ENCODE measurements around the gene PTPN6.

Gene PTPN6

GRCh38 chr12:6975297-6976032 is 24.3 kb downstream of the PTPN6 start:
- CTCF ChIA-PET = interaction anchor here (1.1 kb wide), 1 partner anchor 9 kb away, joined by 4 read pairs; no protein-coding TSS in a partner anchor
- POLR2A ChIA-PET = interaction anchor here (0.8 to 2.8 kb wide), 4 partner anchors 8 to 37 kb away, joined by 3 to 20 read pairs (median 9); partner anchors contain the start of genes C12orf57 and RNU7-1
- TF ChIP-seq FOXA1 (IDR thresholded peaks at IDR 0.05) (no peak), NFRKB (IDR thresholded peaks at IDR 0.05) (no peak), L3MBTL2 (conservative IDR thresholded peaks at IDR 0.05) (no peak), FOXM1 (IDR thresholded peaks at IDR 0.05; ENCODE audit: borderline replicate concordance) (no peak)
- TF ChIP-seq, protein P1, sequence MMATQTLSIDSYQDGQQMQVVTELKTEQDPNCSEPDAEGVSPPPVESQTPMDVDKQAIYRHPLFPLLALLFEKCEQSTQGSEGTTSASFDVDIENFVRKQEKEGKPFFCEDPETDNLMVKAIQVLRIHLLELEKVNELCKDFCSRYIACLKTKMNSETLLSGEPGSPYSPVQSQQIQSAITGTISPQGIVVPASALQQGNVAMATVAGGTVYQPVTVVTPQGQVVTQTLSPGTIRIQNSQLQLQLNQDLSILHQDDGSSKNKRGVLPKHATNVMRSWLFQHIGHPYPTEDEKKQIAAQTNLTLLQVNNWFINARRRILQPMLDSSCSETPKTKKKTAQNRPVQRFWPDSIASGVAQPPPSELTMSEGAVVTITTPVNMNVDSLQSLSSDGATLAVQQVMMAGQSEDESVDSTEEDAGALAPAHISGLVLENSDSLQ (IDR thresholded peaks at IDR 0.05) = no peak

GRCh38 chr12:6977653-6978052 is 26.5 kb downstream of the PTPN6 start:
- ChIA-PET POLR2A (interaction anchor here (1.4 to 1.8 kb wide), 2 partner anchors 16 to 33 kb away, joined by 5 read pairs; no protein-coding TSS in a partner anchor), CTCF (interaction anchor here (0.6 to 1.5 kb wide), 4 partner anchors 13 to 131 kb away, joined by 3 to 5 read pairs (median 4); no protein-coding TSS in a partner anchor)
- no peak for DNase-seq (ENCODE audit: extremely low spot score)
- TF ChIP-seq FOXK2 (IDR thresholded peaks at IDR 0.05) (no peak), L3MBTL2 (conservative IDR thresholded peaks at IDR 0.05) (no peak), HDGF (IDR thresholded peaks at IDR 0.05; ENCODE audit: borderline replicate concordance) (no peak), FOXA1 (IDR thresholded peaks at IDR 0.05) (no peak), SUZ12 (IDR thresholded peaks at IDR 0.05) (no peak), ELF4 (IDR thresholded peaks at IDR 0.05) (no peak), BHLHE40 (IDR thresholded peaks at IDR 0.05; ENCODE audit: borderline replicate concordance) (no peak), CTBP1 (IDR thresholded peaks at IDR 0.05; ENCODE audit: borderline replicate concordance) (no peak), ARNT (IDR thresholded peaks at IDR 0.05) (no peak), TARDBP (IDR thresholded peaks at IDR 0.05) (no peak), ZNF384 (IDR thresholded peaks at IDR 0.05) (no peak), LEF1 (IDR thresholded peaks at IDR 0.05; ENCODE audit: borderline replicate concordance) (no peak), SP1 (IDR thresholded peaks at IDR 0.05) (no peak), FOXM1 (IDR thresholded peaks at IDR 0.05; ENCODE audit: borderline replicate concordance) (no peak)
- TF ChIP-seq, protein P1 (IDR thresholded peaks at IDR 0.05) = no peak

More at GRCh38 chr12:6975297-6976032, 24.3 kb downstream of the PTPN6 start:
- DNase-seq (ENCODE audit: extremely low spot score) = no peak

- ChIA-PET CTCF (interaction anchor here (0.6 to 0.9 kb wide), 3 partner anchors 13 to 130 kb away, joined by 3 to 5 read pairs (median 4); no protein-coding TSS in a partner anchor), POLR2A (interaction anchor here (1.4 to 1.8 kb wide), 2 partner anchors 17 to 34 kb away, joined by 5 read pairs; no protein-coding TSS in a partner anchor)
- TF ChIP-seq, protein P1 (IDR thresholded peaks at IDR 0.05) = no peak
- TF ChIP-seq FOXK2 (IDR thresholded peaks at IDR 0.05) = no peak
- TF ChIP-seq TARDBP (IDR thresholded peaks at IDR 0.05) = no peak
- no peak for TF ChIP-seq FOXM1 (IDR thresholded peaks at IDR 0.05; ENCODE audit: borderline replicate concordance)
- TF ChIP-seq HDGF (IDR thresholded peaks at IDR 0.05; ENCODE audit: borderline replicate concordance) = no peak
- TF ChIP-seq NFRKB (IDR thresholded peaks at IDR 0.05) = no peak
- TF ChIP-seq LEF1 (IDR thresholded peaks at IDR 0.05; ENCODE audit: borderline replicate concordance) = no peak
- no peak for TF ChIP-seq ZNF384 (IDR thresholded peaks at IDR 0.05)
- no peak for TF ChIP-seq ARNT (IDR thresholded peaks at IDR 0.05)
- TF ChIP-seq L3MBTL2 (conservative IDR thresholded peaks at IDR 0.05) = no peak
- no peak for TF ChIP-seq BHLHE40 (IDR thresholded peaks at IDR 0.05; ENCODE audit: borderline replicate concordance)
- no peak for TF ChIP-seq SP1 (IDR thresholded peaks at IDR 0.05)
- TF ChIP-seq ELF4 (IDR thresholded peaks at IDR 0.05) = no peak
- no peak for TF ChIP-seq FOXA1 (IDR thresholded peaks at IDR 0.05)
- TF ChIP-seq CTBP1 (IDR thresholded peaks at IDR 0.05; ENCODE audit: borderline replicate concordance) = no peak
- no peak for TF ChIP-seq SUZ12 (IDR thresholded peaks at IDR 0.05)
- no peak for DNase-seq (ENCODE audit: extremely low spot score)
Measured at GRCh38 chr12:6978188-6978587, 27.0 kb downstream of the PTPN6 start.

DNA sequence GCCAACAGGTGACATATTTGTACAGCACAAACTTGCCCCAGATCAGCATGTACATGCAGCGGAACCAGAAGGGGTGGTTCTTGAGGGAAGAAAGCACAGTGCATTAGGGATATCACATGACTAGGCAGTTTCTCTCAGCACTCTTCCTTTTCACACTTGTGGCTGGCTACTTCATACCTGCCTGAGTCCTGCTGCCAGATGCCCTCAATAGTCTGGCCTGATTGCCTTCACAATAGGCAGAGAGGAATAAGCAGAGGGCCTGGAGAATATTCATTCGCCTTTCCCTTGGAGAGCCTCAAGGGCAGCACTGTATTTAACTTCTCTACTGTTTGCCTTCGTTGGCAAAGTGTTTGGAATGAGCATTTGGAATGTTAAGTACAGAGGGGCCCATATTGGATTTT is 27.5 kb downstream of the PTPN6 start:
- DNase-seq (ENCODE audit: extremely low spot score) = no peak
- TF ChIP-seq TARDBP (IDR thresholded peaks at IDR 0.05) (no peak), LEF1 (IDR thresholded peaks at IDR 0.05; ENCODE audit: borderline replicate concordance) (no peak), CTBP1 (IDR thresholded peaks at IDR 0.05; ENCODE audit: borderline replicate concordance) (no peak), SUZ12 (IDR thresholded peaks at IDR 0.05) (no peak), FOXK2 (IDR thresholded peaks at IDR 0.05) (no peak), L3MBTL2 (conservative IDR thresholded peaks at IDR 0.05) (no peak), FOXA1 (IDR thresholded peaks at IDR 0.05) (no peak), ELF4 (IDR thresholded peaks at IDR 0.05) (no peak), BHLHE40 (IDR thresholded peaks at IDR 0.05; ENCODE audit: borderline replicate concordance) (no peak), ARNT (IDR thresholded peaks at IDR 0.05) (no peak), SP1 (IDR thresholded peaks at IDR 0.05) (no peak), ZNF384 (IDR thresholded peaks at IDR 0.05) (no peak)
- TF ChIP-seq, protein P1 (IDR thresholded peaks at IDR 0.05) = no peak
- ChIA-PET CTCF (interaction anchor here (0.9 kb wide), 1 partner anchor 14 kb away, joined by 3 read pairs; no protein-coding TSS in a partner anchor), POLR2A (interaction anchor here (1.0 to 1.8 kb wide), 3 partner anchors 13 to 34 kb away, joined by 3 to 5 read pairs (median 5); no protein-coding TSS in a partner anchor)

GRCh38 chr12:6979021-6979420 is 27.9 kb downstream of the PTPN6 start:
- ChIA-PET POLR2A (interaction anchor here (1.0 to 1.8 kb wide), 2 partner anchors 12 to 17 kb away, joined by 3 to 5 read pairs; no protein-coding TSS in a partner anchor), CTCF (no interaction called here)
- no peak for TF ChIP-seq FOXK2 (IDR thresholded peaks at IDR 0.05)
- TF ChIP-seq LEF1 (IDR thresholded peaks at IDR 0.05; ENCODE audit: borderline replicate concordance) = no peak
- TF ChIP-seq ARNT (IDR thresholded peaks at IDR 0.05) = no peak
- DNase-seq (ENCODE audit: extremely low spot score) = no peak

Data from HEK293T (cell line).